Thoracic aorta (tissue), 2 donors: ENCODE results near the gene GAB4. TPM values are rescaled to one million over a fixed set of nuclear protein-coding genes. Genes with fewer than 3 reads are reported as not detected.
"Not testable (repeated sequence)": the region's sequence is repeated elsewhere in the genome, so short reads cannot be mapped to it uniquely, and the experiment has no call there.

Experiments
- ATAC-seq: fragments of 150-250 bp; one replicate; pipeline ENCODE4 v1.8.0; 2017; ENCODE audit warnings: low read depth; ENCODE audit not compliant: insufficient number of reproducible peaks, low FRiP score
- DNase-seq: peaks from one replicate; pipeline ENCODE4 v3.0.0-alpha.2; 2020; ENCODE audit warnings: low spot score
- H3K27ac ChIP-seq, 2 donors: fragments of 200-600 bp; sonication (generic); 1 replicate in 1 of 2; 2 replicates in 1 of 2; pipeline ENCODE4 v1.5.1; 2016; ENCODE audit warnings: mild to moderate bottlenecking in 2 of 2, moderate library complexity in 2 of 2
- H3K27me3 ChIP-seq: fragments of 200-600 bp; sonication (generic); replicated peaks from 2 replicates; pipeline ENCODE4 v1.6.0; 2016; ENCODE audit warnings: mild to moderate bottlenecking; ENCODE audit not compliant: insufficient read depth
- H3K36me3 ChIP-seq: fragments of 200-600 bp; sonication (generic); one replicate; pipeline ENCODE4 v1.5.1; 2016
- H3K4me1 ChIP-seq, 2 donors: fragments of 200-600 bp; sonication (generic); 1 replicate in 1 of 2; 2 replicates in 1 of 2; pipeline versions ENCODE4 v1.5.1 to v1.6.0; 2016; ENCODE audit warnings: low read depth in 2 of 2, mild to moderate bottlenecking in 1 of 2; ENCODE audit not compliant: control insufficient read depth in 1 of 2
- H3K4me3 ChIP-seq: fragments of 200-600 bp; sonication (generic); 2 replicates; pipeline ENCODE4 v1.5.1; 2016; ENCODE audit warnings: mild to moderate bottlenecking
- H3K9me3 ChIP-seq: fragments of 200-600 bp; sonication (generic); 2 replicates; pipeline ENCODE4 v1.5.1; 2016
- total RNA-seq, 2 donors: library from RNA; depleted of rRNA; stranded (reverse); fragments of >200 nt; gene quantifications; one replicate each; pipeline versions ENCODE4 v1.1.0 to v1.2.3, GENCODE V29; 2016
- TF ChIP-seq, protein P1 (sequence below): fragments of 200-600 bp; sonication (generic); IDR thresholded peaks from one replicate; pipeline ENCODE4 v1.5.1; 2019; ENCODE audit warnings: antibody characterized with exemption

The GAB4 gene
- total RNA-seq, 2 donors from 2014 or later: not detected

DNA sequence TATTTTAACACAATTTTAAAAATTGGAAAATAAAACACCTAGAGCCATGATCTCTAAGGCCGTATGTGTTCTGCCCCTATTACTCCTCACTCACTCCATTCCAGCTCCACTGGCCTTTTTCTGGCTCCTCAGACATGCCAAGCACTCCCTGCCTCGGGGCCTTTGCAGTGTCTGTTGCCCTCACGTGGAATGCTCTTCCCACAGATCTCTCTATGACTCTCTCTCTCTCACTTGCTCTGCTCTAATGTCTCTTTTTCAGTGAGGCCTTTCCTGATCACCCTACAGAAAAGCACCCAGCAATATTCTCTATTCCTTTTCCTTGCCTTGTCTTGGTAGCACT lies 6.0 kb upstream of the GAB4 start:
- not testable (repeated sequence) for H3K9me3 ChIP-seq, H3K27me3 ChIP-seq, H3K27ac ChIP-seq, ATAC-seq, DNase-seq, H3K4me1 ChIP-seq, H3K4me3 ChIP-seq, H3K36me3 ChIP-seq

DNA sequence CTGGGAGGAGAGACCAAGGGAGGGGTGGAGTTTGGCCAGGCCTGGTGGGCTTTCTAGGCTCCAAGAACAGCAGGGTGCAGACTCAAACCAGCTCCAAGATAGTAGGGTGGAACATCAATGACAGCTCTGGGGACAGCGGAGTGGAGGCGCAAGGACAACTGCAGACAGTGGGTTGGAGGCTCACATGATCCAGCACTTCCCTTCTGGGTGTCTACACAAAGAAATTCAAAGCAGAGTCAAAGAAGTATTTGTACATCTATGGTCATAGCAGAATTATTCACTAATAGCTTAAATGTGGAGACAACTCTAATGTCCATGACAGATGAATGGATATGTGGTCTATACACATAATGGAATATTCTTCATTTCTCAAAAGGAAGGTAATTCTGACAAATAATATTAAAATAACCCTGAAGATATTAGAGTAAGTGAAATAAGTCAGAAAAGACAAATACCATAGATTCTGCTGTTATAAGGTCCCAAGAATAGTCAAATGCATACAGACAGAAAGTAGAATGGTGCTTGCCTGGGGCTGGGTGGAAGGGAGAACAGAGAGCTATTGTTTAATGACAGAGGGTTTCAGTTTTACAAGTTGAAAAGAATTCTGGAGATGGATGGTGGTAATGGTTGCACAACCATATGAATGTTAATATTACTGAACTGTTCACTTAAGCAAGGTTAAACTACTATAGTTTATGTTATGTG lies 5.5 kb upstream of the GAB4 start:
- H3K9me3 ChIP-seq: no peaks in the 10 kb centered on the region
- no peak overlapping the region for H3K27ac ChIP-seq
- no peaks in the 10 kb centered on the region for H3K27me3 ChIP-seq
- H3K36me3 ChIP-seq: no peaks in the 10 kb centered on the region
- no peak overlapping the region for H3K4me3 ChIP-seq
- ATAC-seq (no peak), DNase-seq (no peak)
- TF ChIP-seq, protein P1, sequence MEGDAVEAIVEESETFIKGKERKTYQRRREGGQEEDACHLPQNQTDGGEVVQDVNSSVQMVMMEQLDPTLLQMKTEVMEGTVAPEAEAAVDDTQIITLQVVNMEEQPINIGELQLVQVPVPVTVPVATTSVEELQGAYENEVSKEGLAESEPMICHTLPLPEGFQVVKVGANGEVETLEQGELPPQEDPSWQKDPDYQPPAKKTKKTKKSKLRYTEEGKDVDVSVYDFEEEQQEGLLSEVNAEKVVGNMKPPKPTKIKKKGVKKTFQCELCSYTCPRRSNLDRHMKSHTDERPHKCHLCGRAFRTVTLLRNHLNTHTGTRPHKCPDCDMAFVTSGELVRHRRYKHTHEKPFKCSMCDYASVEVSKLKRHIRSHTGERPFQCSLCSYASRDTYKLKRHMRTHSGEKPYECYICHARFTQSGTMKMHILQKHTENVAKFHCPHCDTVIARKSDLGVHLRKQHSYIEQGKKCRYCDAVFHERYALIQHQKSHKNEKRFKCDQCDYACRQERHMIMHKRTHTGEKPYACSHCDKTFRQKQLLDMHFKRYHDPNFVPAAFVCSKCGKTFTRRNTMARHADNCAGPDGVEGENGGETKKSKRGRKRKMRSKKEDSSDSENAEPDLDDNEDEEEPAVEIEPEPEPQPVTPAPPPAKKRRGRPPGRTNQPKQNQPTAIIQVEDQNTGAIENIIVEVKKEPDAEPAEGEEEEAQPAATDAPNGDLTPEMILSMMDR: no peak
- H3K4me1 ChIP-seq: no peaks in the 10 kb centered on the region

DNA sequence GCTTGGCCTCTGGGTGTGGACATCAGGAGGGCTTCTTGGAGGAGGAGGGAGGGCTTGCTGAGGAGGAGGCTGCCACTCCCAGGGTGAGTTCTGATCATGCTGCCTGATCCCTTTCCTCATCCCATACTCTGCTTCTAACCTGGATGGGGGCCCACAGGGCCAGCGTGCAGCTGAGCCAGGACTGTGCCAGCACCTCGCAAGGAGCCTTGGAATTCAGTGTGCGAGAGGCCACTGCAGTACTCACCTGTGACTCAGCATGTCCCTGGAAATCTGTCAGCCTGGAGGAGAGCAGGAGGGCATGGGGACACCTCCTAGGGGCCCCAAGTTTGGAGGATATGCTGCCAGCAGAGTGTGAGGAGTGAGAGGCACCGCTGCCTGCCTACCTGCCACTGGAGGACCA lies 4.2 kb upstream of the GAB4 start:
- H3K27ac ChIP-seq: no peak overlapping the region
- H3K36me3 ChIP-seq: no peaks in the 10 kb centered on the region
- H3K4me1 ChIP-seq: no peaks in the 10 kb centered on the region
- H3K4me3 ChIP-seq: no peak overlapping the region
- ATAC-seq: no peak
- no peak for DNase-seq
- no peaks in the 10 kb centered on the region for H3K9me3 ChIP-seq
- H3K27me3 ChIP-seq: no peaks in the 10 kb centered on the region
- TF ChIP-seq, protein P1: no peak

DNA sequence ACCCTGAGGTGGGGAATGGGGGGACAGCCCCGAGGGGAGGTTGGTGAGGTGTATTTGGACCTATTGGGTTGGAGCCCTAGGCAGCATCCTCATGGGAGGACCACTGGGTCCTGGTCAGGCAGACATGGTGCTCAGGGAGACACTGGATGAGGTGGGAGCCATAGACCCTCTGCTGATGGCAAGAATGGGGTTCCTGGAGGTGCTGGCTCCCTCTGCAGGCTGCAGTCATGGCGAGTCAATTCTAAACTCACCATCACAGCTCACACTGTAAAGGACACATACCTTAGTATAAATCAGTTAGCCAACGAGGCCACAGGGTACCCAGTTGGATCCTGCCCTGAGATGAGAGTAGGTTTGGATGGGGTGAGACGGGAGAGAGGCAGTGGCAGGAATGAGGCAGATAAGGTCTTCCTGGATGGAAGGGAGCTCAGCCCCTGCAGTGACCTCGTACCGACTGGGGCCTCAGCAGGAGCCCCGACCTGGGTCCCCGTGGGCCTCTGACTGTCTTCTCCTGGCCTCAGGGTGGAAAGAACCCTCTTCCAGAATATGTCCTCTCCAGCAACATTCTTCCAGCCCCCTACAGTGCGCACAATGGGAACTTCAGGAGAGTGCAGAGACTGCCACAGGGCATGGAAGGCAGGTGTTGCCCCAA lies 1.7 kb upstream of the GAB4 start:
- Histone ChIP-seq H3K4me3 (no peak overlapping the region), H3K36me3 (no peaks in the 10 kb centered on the region), H3K27me3 (no peaks in the 10 kb centered on the region), H3K9me3 (peaks cover 4% of the 10 kb centered on the region), H3K4me1 (no peaks in the 10 kb centered on the region), H3K27ac (no peak overlapping the region)
- TF ChIP-seq, protein P1: no peak
- DNase-seq: no peak
- no peak for ATAC-seq

DNA sequence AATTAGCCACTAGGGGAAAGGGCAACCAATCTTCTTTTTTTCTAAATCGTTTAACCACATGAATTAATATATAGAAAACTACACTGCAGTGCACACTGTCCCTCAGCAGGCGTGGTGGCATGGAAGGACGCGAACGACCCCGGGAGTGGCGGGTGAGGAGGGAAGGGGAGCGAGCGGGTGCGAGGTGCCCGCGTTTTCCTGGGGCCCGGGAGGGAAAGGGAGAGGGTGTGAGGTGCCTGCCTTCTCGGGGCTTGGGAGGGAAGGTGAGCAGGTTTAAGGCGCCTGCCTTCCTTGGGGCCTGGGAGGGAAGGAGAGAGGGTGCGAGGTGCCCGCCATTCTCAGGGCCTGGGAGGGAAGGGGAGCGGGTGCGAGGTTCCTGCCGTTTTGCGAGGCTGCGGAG lies 765 bp downstream of the GAB4 start:
- ATAC-seq (no peak), DNase-seq (no peak)
- no peaks in the 10 kb centered on the region for H3K36me3 ChIP-seq
- no peak overlapping the region for H3K27ac ChIP-seq
- TF ChIP-seq, protein P1: no peak
- H3K9me3 ChIP-seq: peaks cover 4% of the 10 kb centered on the region
- H3K4me3 ChIP-seq: no peak overlapping the region
- no peaks in the 10 kb centered on the region for H3K27me3 ChIP-seq
- H3K4me1 ChIP-seq: no peaks in the 10 kb centered on the region
